Kidney (tissue), 14 donors: ENCODE data around the gene SNX9. TPM values are rescaled to one million over a fixed set of nuclear protein-coding genes. Genes with fewer than 3 reads are reported as not detected.

ENCODE experiments used
- DNase-seq, 5 donors: peaks; one replicate each; pipeline ENCODE4 v3.0.0-alpha.2; 2013 to 2020
- FAIRE-seq: peaks from 2 replicates; lab custom pipeline; 2012; peaks lifted over from hg19 to GRCh38; lab: Jason Lieb, UNC
- H3K27ac ChIP-seq, 2 donors: one replicate each; pipeline ENCODE4 v1.7.0; 2013; ENCODE audit warnings: low read depth in 2 of 2, low read length in 2 of 2, inconsistent platforms in 1 of 2
- H3K27me3 ChIP-seq: one replicate; pipeline ENCODE4 v1.7.1; 2013; ENCODE audit warnings: low read length, inconsistent platforms; ENCODE audit not compliant: control insufficient read depth, insufficient read depth
- H3K36me3 ChIP-seq, 3 donors: one replicate each; pipeline versions ENCODE4 v1.7.0 to v1.7.1; 2013; ENCODE audit warnings: low read length in 3 of 3, control low read depth in 1 of 3, inconsistent platforms in 1 of 3; ENCODE audit not compliant: insufficient read depth in 3 of 3, control insufficient read depth in 2 of 3
- H3K4me1 ChIP-seq, 3 donors: one replicate each; pipeline versions ENCODE4 v1.7.0 to v1.7.1; 2013; ENCODE audit warnings: low read length in 3 of 3, inconsistent platforms in 1 of 3, low read depth in 1 of 3; ENCODE audit not compliant: control insufficient read depth in 2 of 3, insufficient read depth in 2 of 3
- H3K4me3 ChIP-seq, 3 donors: one replicate each; pipeline versions ENCODE4 v1.7.0 to v1.8.1; 2013; ENCODE audit warnings: low read length in 3 of 3, control low read depth in 1 of 3, inconsistent platforms in 1 of 3
- H3K9ac ChIP-seq, 3 donors: one replicate each; pipeline versions ENCODE4 v1.7.0 to v1.7.1; 2013; ENCODE audit warnings: low read length in 3 of 3, control low read depth in 1 of 3, inconsistent platforms in 1 of 3
- H3K9me3 ChIP-seq, 3 donors: one replicate each; pipeline versions ENCODE4 v1.7.0 to v1.7.1; 2013; ENCODE audit warnings: low read length in 3 of 3, control low read depth in 1 of 3, inconsistent platforms in 1 of 3; ENCODE audit not compliant: control insufficient read depth in 2 of 3, insufficient read depth in 1 of 3
- CTCF ChIP-seq: IDR thresholded peaks from 3 replicates; pipeline ENCODE4 v1.5.1; 2012; ENCODE audit warnings: mild to moderate bottlenecking, moderate library complexity, borderline replicate concordance; ENCODE audit not compliant: insufficient read depth; ENCODE audit errors: extremely low read depth
- intact Hi-C: fragments of 100-400 bp; cut with DNase I; formaldehyde crosslinking; loops from one replicate; pipeline ENCODE4 v1.11.1; 2022
- polyA plus RNA-seq: library from polyadenylated mRNA; stranded (reverse); fragments of 350-450 nt; fragmentation: Illumina TruSeq; extraction: RNeasy Lipid Tissue Mini Kit (QIAGEN cat#74804); gene quantifications from one replicate; pipeline ENCODE4 v1.2.3, GENCODE V29; 2014; ENCODE audit warnings: low read depth, low replicate concordance; ENCODE audit not compliant: insufficient read depth
- total RNA-seq: library from RNA; stranded (reverse); fragmentation: NEBNext Ultra II Directional; extraction: Animal tissue kit (Norgen Biotek cat#: 25700); gene quantifications from one replicate; pipeline ENCODE4 v1.2.1, GENCODE V29; 2021
- donor health status: control.
- donor health status: control.
- donor health status: control.
- donor health status: control.
- donor health status: control.
- donor health status: DM: yes; HTN: yes; CAD: no.
- donor health status: Normal renal cell carcinoma (clear cell type).

SNX9 gene
- total and polyA plus RNA-seq, 2 donors from 2014 or later: 25.2 to 49.3 TPM

DNA sequence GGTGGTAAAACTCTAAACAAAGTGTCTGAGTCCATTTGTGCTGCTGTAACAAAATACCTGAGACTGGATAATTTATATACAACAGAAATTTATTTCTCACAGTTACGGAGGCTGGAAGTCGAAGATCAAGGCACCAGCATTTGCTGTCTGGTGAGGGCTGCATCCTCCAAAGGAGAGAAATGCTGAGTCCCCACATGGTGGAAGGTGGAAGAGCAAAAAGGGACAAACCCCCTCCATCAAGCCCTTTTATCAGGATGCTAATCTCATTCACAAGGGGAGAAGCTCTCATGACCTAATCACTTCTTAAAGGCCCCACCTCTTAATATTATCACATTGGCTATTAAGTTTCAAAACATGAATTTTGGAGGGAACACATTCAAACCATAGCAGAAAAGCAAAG is 102.7 kb downstream of the SNX9 start:
- no peak overlapping the region for H3K4me3 ChIP-seq
- no peak for DNase-seq
- intact Hi-C loops: no loop called here
- TF ChIP-seq CTCF: no peak
- H3K9me3 ChIP-seq: no peaks in the 10 kb centered on the region
- peaks cover 12 to 49% (median 33%) of the 10 kb centered on the region in 3 donors for H3K36me3 ChIP-seq
- no peak overlapping the region for H3K9ac ChIP-seq
- H3K4me1 ChIP-seq: no peaks in the 10 kb centered on the region
- no peak for FAIRE-seq
- no peak overlapping the region for H3K27ac ChIP-seq
- H3K27me3 ChIP-seq: no peaks in the 10 kb centered on the region

DNA sequence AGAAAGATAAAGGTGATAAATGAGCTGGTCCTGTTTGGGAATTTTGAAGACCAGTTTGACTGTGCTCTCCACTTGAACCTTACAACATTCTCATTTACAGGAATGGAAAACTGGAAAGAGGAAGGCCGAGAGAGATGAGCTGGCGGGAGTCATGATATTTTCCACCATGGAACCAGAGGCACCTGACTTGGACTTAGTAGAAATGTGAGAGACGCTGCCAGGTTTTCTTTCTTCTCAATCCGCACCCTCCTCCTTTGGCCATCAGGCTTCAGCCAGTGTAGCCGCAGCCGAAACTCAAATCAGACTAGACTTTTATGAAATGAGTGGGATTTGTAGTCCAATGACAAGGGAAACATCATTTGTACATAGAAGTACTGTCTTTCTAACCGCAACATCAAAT is 104.0 kb downstream of the SNX9 start:
- Histone ChIP-seq H3K4me1 (no peaks in the 10 kb centered on the region), H3K36me3 (peaks cover 10 to 47% (median 29%) of the 10 kb centered on the region in 3 donors)
- no peak for FAIRE-seq

DNA sequence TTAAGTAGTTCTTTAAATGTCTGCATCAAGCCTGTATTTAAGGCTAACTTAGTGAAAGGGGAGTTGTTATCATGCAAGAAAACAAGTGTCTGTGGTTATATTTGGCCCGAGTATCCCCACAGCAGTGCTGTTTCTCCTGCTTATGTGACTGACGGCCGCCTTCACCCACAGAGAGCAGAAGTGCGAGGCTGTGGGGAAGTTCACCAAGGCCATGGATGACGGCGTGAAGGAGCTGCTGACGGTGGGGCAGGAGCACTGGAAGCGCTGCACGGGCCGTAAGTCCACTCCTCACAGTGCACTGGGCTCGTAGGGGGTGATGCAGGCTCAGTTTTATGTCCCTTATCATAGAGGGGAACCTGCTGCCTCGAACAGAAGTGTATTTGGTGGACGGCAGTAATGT is 105.4 kb downstream of the SNX9 start:
- no peak for TF ChIP-seq CTCF
- H3K9ac ChIP-seq: no peak overlapping the region
- H3K27me3 ChIP-seq: no peaks in the 10 kb centered on the region
- DNase-seq (no peak), FAIRE-seq (no peak)
- no peaks in the 10 kb centered on the region for H3K4me1 ChIP-seq
- H3K9me3 ChIP-seq: no peaks in the 10 kb centered on the region
- H3K4me3 ChIP-seq: no peak overlapping the region
- no peak overlapping the region for H3K27ac ChIP-seq
- intact Hi-C loops: no loop called here
- H3K36me3 ChIP-seq: peaks cover 7 to 49% (median 24%) of the 10 kb centered on the region in 3 donors

More for the DNA sequence above, 104.0 kb downstream of the SNX9 start:
- H3K27me3 ChIP-seq: no peaks in the 10 kb centered on the region
- intact Hi-C loops: no loop called here
- no peak overlapping the region for H3K9ac ChIP-seq
- no peak overlapping the region for H3K4me3 ChIP-seq
- H3K27ac ChIP-seq: no peak overlapping the region
- no peak for TF ChIP-seq CTCF
- H3K9me3 ChIP-seq: no peaks in the 10 kb centered on the region
- DNase-seq: no peak

- no peaks in the 10 kb centered on the region for H3K4me1 ChIP-seq
- FAIRE-seq: no peak
- H3K9ac ChIP-seq: no peak overlapping the region
- no peaks in the 10 kb centered on the region for H3K9me3 ChIP-seq
- no peak for TF ChIP-seq CTCF
- intact Hi-C loops: no loop called here
- peaks cover 7 to 55% (median 21%) of the 10 kb centered on the region in 3 donors for H3K36me3 ChIP-seq
- no peak overlapping the region for H3K27ac ChIP-seq
- no peaks in the 10 kb centered on the region for H3K27me3 ChIP-seq
- no peak for DNase-seq
- H3K4me3 ChIP-seq: no peak overlapping the region
Measured at GRCh38 chr6:157929076-157929475, 106.0 kb downstream of the SNX9 start.
